GM12878 (cell line): ENCODE data around the gene ANKRD6. TPM values are rescaled to one million over a fixed set of nuclear protein-coding genes. Genes with fewer than 3 reads are reported as not detected.

ENCODE experiments used
- ATAC-seq: fragments of 200-7000 bp; cut with Tn5 transposase; 3 replicates; pipeline ENCODE4 v1.9.1; 2020; ENCODE audit warnings: mild to moderate bottlenecking, moderate library complexity
- BruUV-seq: library from RNA; stranded (reverse); fragments of 400-500 nt; replicated peaks from 2 replicates; lab custom pipeline; 2021; lab: Mats Ljungman, UMichigan
- CTCF ChIA-PET: fragments of 300-600 bp; sonication (Branson Sonifier 250); formaldehyde crosslinking; extraction: SDS; loops from one replicate; lab custom pipeline; 2021; ENCODE audit warnings: inconsistent platforms; lab: Yijun Ruan, JAX
- POLR2A ChIA-PET: fragments of 350-600 bp; formaldehyde crosslinking; extraction: SDS; loops from one replicate; lab custom pipeline; 2021; ENCODE audit warnings: inconsistent platforms; lab: Charles Lee
- RAD21 ChIA-PET: fragments of 300-600 bp; sonication (Branson Sonifier 250); formaldehyde crosslinking; loops from one replicate; lab custom pipeline; 2023; ENCODE audit warnings: antibody characterized with exemption; ENCODE audit not compliant: unreplicated experiment; lab: Charles Lee
- SMC1A ChIA-PET: fragments of 300-600 bp; sonication (Branson Sonifier 250); formaldehyde crosslinking; loops from one replicate; lab custom pipeline; 2023; ENCODE audit not compliant: unreplicated experiment, uncharacterized antibody; lab: Charles Lee
- DNase-seq: peaks from one replicate; pipeline ENCODE4 v3.0.0-alpha.2; 2011; ENCODE audit warnings: low read depth, low spot score
- FAIRE-seq: peaks from 3 replicates; lab custom pipeline; 2011; peaks lifted over from hg19 to GRCh38; lab: Jason Lieb, UNC
- H2AFZ ChIP-seq: 2 replicates; pipeline ENCODE4 v1.6.0; 2011; ENCODE audit warnings: low read depth, low read length, control low read depth; ENCODE audit not compliant: control insufficient read depth
- H3K27ac ChIP-seq: 2 replicates; pipeline ENCODE4 v1.5.1; 2011; ENCODE audit warnings: control low read depth; ENCODE audit not compliant: control insufficient read depth, insufficient read depth
- H3K27me3 ChIP-seq, 2 experiments: replicated peaks in 1 of 2; 2 replicates each; pipeline versions ENCODE4 v1.6.0 to v1.6.1; 2011; ENCODE audit warnings: low read length in 1 of 2; ENCODE audit not compliant: control insufficient read depth in 2 of 2, insufficient read depth in 2 of 2
- H3K36me3 ChIP-seq, 2 experiments: 2 replicates each; pipeline ENCODE4 v1.5.1; 2011; ENCODE audit warnings: low read length in 1 of 2; ENCODE audit not compliant: control insufficient read depth in 2 of 2, insufficient read depth in 2 of 2
- H3K4me1 ChIP-seq: 2 replicates; pipeline ENCODE4 v1.6.1; 2011; ENCODE audit warnings: mild to moderate bottlenecking, low read length, moderate library complexity, mixed read lengths; ENCODE audit not compliant: control insufficient read depth, insufficient read depth
- H3K4me2 ChIP-seq: 2 replicates; pipeline ENCODE4 v1.6.0; 2011; ENCODE audit warnings: control low read depth; ENCODE audit not compliant: control insufficient read depth, insufficient read depth
- H3K4me3 ChIP-seq: fragments of 200-600 bp; sonication (generic); 2 replicates; pipeline ENCODE4 v1.5.1; 2016
- H3K79me2 ChIP-seq: 2 replicates; pipeline ENCODE4 v1.6.0; 2011; ENCODE audit warnings: low read length; ENCODE audit not compliant: control insufficient read depth, insufficient read depth
- H3K9ac ChIP-seq: 2 replicates; pipeline ENCODE4 v1.8.0; 2011; ENCODE audit warnings: low read length, control low read depth, mixed read lengths; ENCODE audit not compliant: control insufficient read depth, insufficient read depth
- H3K9me3 ChIP-seq: replicated peaks from 3 replicates; pipeline ENCODE4 v1.5.1; 2011; ENCODE audit warnings: mild to moderate bottlenecking, low read length; ENCODE audit not compliant: control insufficient read depth, insufficient read depth
- H4K20me1 ChIP-seq: 2 replicates; pipeline ENCODE4 v1.6.0; 2011; ENCODE audit not compliant: control insufficient read depth, insufficient read depth
- GABPA ChIP-seq: IDR thresholded peaks from 2 replicates; pipeline ENCODE4 v1.6.1; 2014; ENCODE audit warnings: antibody characterized with exemption, low read depth, mild to moderate bottlenecking, inconsistent platforms
- HSF1 ChIP-seq: fragments of 150-350 bp; IDR thresholded peaks from 2 replicates; pipeline ENCODE4 v1.6.1; 2014; ENCODE audit warnings: mild to moderate bottlenecking, low read depth, low read length
- LARP7 ChIP-seq: fragments of 450-650 bp; IDR thresholded peaks from 2 replicates; pipeline ENCODE4 v1.6.1; 2017; ENCODE audit warnings: mild to moderate bottlenecking
- MAX ChIP-seq: IDR thresholded peaks from 2 replicates; pipeline ENCODE4 v1.6.1; 2012; ENCODE audit warnings: low read depth, low read length, improper control_type of control experiment
- MTA2 ChIP-seq: fragments of 450-650 bp; IDR thresholded peaks from 2 replicates; pipeline ENCODE4 v1.6.1; 2016; ENCODE audit warnings: low read depth, mild to moderate bottlenecking, moderate library complexity
- RCOR1 ChIP-seq: conservative IDR thresholded peaks from 2 replicates; pipeline ENCODE4 v1.6.1; 2012; ENCODE audit warnings: low read depth, low read length, improper control_type of control experiment
- RFX5 ChIP-seq: IDR thresholded peaks from 2 replicates; pipeline ENCODE4 v1.6.1; 2011; ENCODE audit warnings: low read depth, low read length, improper control_type of control experiment
- YY1 ChIP-seq: IDR thresholded peaks from 2 replicates; pipeline ENCODE4 v1.6.1; 2011; ENCODE audit warnings: low read depth, mild to moderate bottlenecking, low read length
- WGBS: methylation state at CpG from one replicate; pipeline ENCODE4 v1.1.6; 2016; ENCODE audit warnings: low lambda C conversion rate; ENCODE audit not compliant: insufficient replicate concordance, insufficient coverage; ENCODE audit errors: missing lambda C conversion rate; 5-methylcytosine and 5-hydroxymethylcytosine counted together
- in situ Hi-C: fragments of 300-500 bp; cut with MboI; formaldehyde crosslinking; loops from 9 replicates; pipeline ENCODE4 v1.14.3; 2018; ENCODE audit warnings: mixed read lengths
- intact Hi-C: fragments of 100-400 bp; cut with micrococcal nuclease; formaldehyde crosslinking; loops from one replicate; pipeline ENCODE4 v1.14.2; 2022; ENCODE audit not compliant: unreplicated experiment
- polyA plus RNA-seq, 11 experiments: library from polyadenylated mRNA; depleted of rRNA in 4 of 11; unstranded in 6 of 11; stranded (reverse) in 5 of 11; fragments of >200 nt; fragmentation: Nextera tagmentation in 4 of 11; fragmentation: Illumina TruSeq in 1 of 11; extraction: Ambion mirVana in 4 of 11; extraction: Trizol in 1 of 11; gene quantifications; 1 replicate in 1 of 11; 2 replicates in 10 of 11; pipeline versions ENCODE4 v1.2.1 to v1.2.3, GENCODE V29; 2011 to 2016; ENCODE audit warnings: inconsistent platforms in 2 of 11, missing spikeins in 2 of 11, low read depth in 1 of 11
- total RNA-seq, 4 experiments: library from RNA; depleted of rRNA in 3 of 4; stranded (reverse); fragments of >200 nt in 3 of 4; fragmentation: Illumina TruSeq in 1 of 4; extraction: Trizol in 1 of 4; gene quantifications; 2 replicates each; pipeline versions ENCODE4 v1.2.1 to v1.2.3, GENCODE V29; 2013 to 2021

ANKRD6 gene
- total and polyA plus RNA-seq, 10 of the 15 experiments (the other 5 are each of a cell fraction or from before 2014, with no cell fraction given), result 0.03 to 0.90 (median 0.38) TPM

- peaks cover 32% of the 10 kb centered on the region for H3K79me2 ChIP-seq
- no peaks in the 10 kb centered on the region for H3K27me3 ChIP-seq
- FAIRE-seq (no peak), DNase-seq (no peak), ATAC-seq (peak; percentile 42)
- intact Hi-C loops, result no loop called here
- POLR2A ChIA-PET, result no interaction called here
- H3K4me1 ChIP-seq, result peaks cover 8% of the 10 kb centered on the region
- no peak overlapping the region for H3K4me2 ChIP-seq
- no peak for TF ChIP-seq RFX5
- no peak for TF ChIP-seq MTA2
- no peak for TF ChIP-seq MAX
- no peak for TF ChIP-seq LARP7
- no peak for TF ChIP-seq RCOR1
- no peak for TF ChIP-seq GABPA
- TF ChIP-seq YY1, result no peak
- no peak for TF ChIP-seq HSF1
- in situ Hi-C loops, result no loop called here
- SMC1A ChIA-PET, result interaction anchor here (0.7 to 1.0 kb wide), 3 partner anchors 13 to 29 kb away, joined by 3 to 4 read pairs (median 3); no protein-coding TSS in a partner anchor
- no peaks in the 10 kb centered on the region for H4K20me1 ChIP-seq
- no TSS peak for BruUV-seq
- H3K27ac ChIP-seq, result no peak overlapping the region
- WGBS, result 70% methylated on average over 6 of the region's 6 CpGs
- H2AFZ ChIP-seq, result no peak overlapping the region
- H3K36me3 ChIP-seq, result no peaks in the 10 kb centered on the region
- H3K4me3 ChIP-seq, result no peak overlapping the region
- H3K9me3 ChIP-seq, result no peaks in the 10 kb centered on the region
- no peak overlapping the region for H3K9ac ChIP-seq
- RAD21 ChIA-PET, result no interaction called here
- CTCF ChIA-PET, result interaction anchor here (1.2 kb wide), 1 partner anchor 29 kb away, joined by 4 read pairs; no protein-coding TSS in a partner anchor
These were observed 32.0 kb upstream of the ANKRD6 start for GRCh38 chr6:89400912-89401399.
